ENCODE results near the gene RAB11FIP3.

RAB11FIP3 gene

DNA sequence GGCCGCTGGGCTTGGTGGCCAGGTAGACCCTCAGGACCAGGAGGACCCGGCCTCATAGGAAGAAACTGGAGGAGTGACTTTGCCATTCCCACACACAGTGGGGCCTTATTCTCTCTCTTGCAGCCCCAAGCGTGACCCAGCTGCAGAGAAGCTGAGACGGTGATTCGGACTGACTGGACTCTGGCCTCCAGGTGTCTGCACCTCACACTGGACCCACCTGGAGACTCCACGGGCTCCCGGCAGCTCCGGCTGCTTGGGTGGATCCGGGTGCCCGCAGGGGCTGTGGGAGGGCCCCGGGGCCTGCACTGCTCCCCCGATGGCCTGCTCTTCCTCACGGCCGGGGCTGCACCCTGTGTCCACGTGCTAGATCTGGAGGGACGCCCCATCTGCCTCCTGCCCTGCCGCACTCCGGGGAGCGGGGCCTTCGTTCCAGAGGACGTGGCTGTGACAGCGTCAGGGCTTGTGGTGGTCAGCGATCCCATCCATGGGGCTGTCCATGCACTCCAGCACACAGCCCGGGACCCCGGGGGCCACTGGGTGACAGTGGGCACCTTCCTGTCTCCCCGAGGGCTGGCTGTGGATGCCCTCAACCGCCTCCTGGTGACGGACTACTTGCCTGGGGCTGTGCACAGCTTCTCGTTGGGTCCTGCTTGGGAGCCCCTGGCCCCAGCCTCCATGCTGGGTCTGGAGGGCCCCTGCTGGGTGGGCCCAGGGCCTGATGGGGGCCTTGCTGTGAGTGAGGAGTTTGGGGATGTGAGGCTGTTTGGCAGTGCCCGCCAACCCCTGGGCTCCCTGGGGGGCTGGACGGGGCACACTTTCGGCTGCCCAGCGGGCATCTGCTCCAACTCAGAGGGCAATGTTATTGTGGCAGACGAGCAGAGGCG is 142.2 kb downstream of the RAB11FIP3 start:
- no peak for DNase-seq (ENCODE audit: low spot score)

DNA sequence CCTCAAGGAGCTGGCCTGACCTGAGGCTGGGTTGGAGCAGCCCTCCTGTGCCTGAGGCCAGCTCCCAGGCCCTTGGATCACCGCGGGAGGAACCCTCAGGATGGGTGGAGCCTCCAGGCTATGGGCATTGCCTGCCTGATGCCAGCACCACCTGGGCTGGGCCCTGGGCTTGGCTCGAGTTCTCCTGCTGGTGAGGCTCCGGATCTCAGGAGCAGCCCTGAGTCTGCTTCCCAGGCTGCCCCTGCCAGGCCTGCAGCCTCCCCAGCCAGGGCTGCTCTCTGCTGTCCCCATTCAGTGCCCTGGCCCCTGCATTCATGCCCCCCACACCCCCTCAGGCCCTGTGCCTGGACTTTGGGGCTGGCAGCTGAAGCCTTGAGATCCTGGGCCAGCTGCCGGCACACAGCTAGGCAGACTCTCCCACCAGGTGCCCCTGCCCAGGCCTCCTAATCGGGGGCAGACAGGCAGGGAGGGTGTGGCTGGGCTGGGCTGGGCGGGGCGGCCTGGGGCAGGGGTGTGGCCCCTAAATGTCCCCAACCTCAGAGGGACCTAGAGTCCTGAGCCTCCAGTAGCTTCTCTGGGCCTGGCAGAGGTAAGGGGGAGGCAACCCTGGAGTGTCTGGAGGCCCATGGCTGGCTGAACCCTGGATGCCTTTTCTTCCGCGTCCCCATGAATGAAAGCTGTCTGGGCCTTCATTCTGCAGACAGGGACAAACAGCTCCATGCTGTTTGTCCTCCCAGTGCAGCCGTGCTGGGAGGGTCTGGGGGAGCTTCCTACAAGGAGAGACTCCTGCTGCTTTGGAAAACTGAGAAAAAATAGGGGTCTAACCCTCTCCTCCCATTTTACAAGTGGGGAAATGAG is 143.2 kb downstream of the RAB11FIP3 start:
- DNase-seq (ENCODE audit: low spot score): no peak

DNA sequence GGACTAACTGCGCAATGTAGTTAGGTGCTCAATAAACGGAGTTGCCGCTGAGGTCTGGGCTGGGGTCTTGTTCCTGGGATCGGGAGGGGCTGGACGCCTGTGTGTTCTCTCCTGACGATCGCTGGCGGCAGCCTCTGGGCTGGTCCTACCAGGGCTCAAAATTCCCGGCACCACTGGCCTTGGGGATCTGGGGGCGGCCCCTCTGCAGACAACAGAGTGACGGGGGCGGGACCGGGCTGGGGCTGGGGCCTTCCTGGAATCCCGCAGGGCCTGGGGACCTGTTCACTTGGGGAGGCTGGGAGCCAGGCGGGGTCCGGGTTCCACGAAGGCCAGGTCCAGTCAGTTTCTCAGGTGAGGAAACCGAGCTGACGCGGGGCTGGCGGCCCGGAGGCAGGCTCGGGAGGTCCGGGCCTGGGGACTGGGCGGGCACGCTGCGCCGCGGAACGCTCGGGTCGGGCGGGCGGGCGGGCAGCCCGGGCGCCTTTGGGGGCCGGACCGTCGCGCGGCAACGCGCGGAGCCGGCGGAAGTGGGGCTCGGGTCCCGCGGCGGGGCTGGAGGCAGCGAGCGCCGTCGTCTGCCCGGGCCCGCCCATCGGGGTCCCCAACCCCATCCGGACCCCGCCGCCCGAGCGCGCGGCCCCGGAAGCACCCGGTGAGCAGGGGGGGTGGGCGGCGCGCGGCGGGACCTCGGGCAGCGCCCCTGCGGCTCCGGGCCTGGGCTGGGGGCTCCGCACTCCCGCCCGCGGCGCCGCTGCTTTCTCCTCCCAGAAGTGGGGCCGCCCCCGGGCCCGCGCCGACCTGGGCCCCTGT is 144.2 kb downstream of the RAB11FIP3 start, which contains the start of gene PIGQ:
Gene PIGQ, plus strand, starts transcription at position 524 of the 810 bp plus-strand sequence. CDS start 4,107 bp downstream, outside the sequence.
- DNase-seq (ENCODE audit: low spot score): peak; percentile 60

Measured in CD4-positive, alpha-beta T cell treated with Interleukin-15 for 4 hours (primary cell).